HG02885 (cell line): ENCODE data around the gene GNGT1.

ENCODE experiments used
- ATAC-seq: cut with Tn5 transposase; IDR thresholded peaks from one replicate; pipeline ENCODE4 v1.9.1; 2021; ENCODE audit warnings: mild to moderate bottlenecking; ENCODE audit not compliant: unreplicated experiment, poor library complexity

Gene GNGT1

GRCh38 chr7:93906267-93906666 lies at the start of gene GNGT1:
Gene GNGT1 (plus strand): TSS chr7:93906567. CDS start chr7:93906747, 180 bp downstream.
- ATAC-seq, result no peak

DNA sequence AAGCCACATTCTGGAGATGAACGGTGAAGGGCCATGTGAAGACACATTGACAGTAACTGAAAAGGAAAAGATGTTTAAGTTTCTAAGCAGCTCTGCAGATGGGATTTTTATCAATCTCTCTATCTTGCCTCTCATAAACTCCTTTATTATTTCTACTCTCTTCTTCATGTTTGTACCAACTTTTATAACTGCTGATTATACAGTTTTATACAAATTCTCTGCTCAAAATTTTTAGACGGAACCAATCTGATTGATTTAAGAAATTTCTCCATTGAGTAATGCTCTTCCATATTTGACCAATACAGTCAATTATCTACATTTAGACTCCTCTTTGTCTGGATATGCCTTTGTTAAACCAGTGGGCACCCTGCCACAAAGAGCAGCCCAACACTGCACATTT lies 47.5 kb upstream of the GNGT1 start:
- ATAC-seq, result no peak

GRCh38 chr7:93860261-93860660 lies 46.1 kb upstream of the GNGT1 start:
- no peak for ATAC-seq

- peak; percentile 63 for ATAC-seq
Observed at GRCh38 chr7:93861325-93861949, 44.9 kb upstream of the GNGT1 start.

GRCh38 chr7:93862651-93863050 lies 43.7 kb upstream of the GNGT1 start:
- no peak for ATAC-seq

- no peak for ATAC-seq
Observed at GRCh38 chr7:93866886-93867285, 39.5 kb upstream of the GNGT1 start.

- ATAC-seq, result no peak
Observed at GRCh38 chr7:93873998-93874574, 32.3 kb upstream of the GNGT1 start.

DNA sequence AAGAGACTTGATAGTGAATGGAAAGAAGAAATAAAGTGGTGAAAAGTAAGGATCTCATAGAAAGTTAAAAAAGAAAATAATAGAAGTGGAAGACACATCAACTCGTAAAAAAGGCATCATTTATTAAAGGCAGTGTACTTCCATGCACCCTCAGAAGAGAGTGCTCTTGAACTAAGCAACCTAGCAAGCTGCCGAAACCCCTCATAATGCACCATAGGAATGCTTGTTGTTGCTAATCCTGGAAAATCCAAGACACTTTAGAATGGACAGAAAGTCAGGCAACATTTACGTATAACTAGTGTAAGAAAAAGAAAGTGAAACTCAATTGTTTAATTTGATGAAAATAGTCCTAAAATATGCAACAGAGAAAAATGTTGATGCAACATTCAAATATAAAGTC lies 28.6 kb upstream of the GNGT1 start:
- ATAC-seq, result no peak

DNA sequence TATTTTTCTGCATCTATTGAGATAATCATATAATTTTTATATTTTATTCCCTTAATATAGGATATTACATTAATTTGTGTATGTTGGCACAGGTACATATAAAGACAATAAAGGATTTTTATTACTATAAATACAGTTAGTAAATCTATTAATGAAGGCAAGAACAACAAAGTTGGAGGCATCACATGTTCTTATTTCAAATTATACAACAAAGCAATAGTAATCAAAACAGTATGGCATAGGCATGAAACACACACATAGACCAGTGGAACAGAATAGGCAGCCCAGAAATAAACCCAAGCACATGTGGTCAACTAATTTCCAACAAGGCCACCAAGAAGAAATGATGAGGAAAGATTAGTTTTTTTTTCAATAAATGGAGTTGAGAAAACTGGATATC lies 27.0 kb upstream of the GNGT1 start:
- no peak for ATAC-seq

DNA sequence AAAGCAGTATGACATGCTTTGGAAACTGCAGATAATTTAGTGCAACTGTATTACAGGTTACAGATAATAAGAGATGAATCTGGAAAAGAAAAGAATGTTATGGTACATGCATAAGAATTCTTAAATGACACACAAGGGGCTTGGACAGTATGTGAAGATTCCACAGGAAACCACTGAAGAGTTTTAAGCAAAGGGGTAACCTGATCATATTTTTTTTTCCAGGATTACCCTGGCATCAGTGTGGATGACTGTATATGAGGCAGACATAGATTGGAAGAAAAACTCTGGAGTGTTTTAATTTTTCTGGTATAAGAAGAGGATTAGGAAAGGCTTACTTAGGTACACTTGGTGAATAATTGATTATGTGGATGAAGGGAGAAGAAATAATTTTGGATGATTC lies 23.9 kb upstream of the GNGT1 start:
- no peak for ATAC-seq

GRCh38 chr7:93883078-93883916 lies 23.1 kb upstream of the GNGT1 start:
- no peak for ATAC-seq

- ATAC-seq, result no peak
Observed at GRCh38 chr7:93883917-93884345, 22.4 kb upstream of the GNGT1 start.

DNA sequence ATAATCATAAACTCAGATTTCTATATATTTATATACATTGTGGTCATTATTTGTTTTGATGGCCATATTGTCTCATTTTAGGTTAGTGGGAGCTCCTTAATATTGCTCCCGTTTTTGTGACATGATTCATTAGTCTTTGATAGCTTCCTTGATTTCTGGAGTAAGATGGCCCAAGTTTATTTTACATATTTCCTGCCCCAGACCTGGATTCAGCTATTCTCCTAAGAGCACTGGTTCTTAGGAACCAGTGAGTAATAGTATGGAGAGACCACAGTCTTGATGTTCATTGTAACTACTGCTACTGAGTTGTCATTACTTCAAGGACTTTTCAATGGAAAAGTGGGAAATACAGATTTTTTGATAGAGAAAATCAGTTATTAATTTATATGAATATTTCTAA lies 21.8 kb upstream of the GNGT1 start:
- ATAC-seq, result no peak

DNA sequence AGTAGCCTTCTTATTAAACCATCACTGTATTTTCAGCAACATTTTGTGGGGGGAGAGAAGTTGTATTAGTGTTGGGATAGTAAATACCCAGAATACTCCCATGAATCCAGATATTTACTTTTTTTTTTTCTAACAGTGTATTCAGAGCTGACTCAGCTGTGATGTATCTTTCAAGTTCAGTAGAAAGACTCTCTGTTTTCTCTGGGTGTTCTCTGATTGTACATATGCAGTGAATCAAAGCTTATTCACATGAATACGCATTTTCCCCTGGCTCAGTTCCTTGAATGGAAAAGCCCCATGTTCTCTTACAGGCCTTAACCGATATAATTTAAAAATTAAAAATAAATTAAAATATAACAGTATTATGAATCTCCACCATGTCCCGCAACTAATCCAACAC lies 17.1 kb upstream of the GNGT1 start:
- ATAC-seq, result no peak

DNA sequence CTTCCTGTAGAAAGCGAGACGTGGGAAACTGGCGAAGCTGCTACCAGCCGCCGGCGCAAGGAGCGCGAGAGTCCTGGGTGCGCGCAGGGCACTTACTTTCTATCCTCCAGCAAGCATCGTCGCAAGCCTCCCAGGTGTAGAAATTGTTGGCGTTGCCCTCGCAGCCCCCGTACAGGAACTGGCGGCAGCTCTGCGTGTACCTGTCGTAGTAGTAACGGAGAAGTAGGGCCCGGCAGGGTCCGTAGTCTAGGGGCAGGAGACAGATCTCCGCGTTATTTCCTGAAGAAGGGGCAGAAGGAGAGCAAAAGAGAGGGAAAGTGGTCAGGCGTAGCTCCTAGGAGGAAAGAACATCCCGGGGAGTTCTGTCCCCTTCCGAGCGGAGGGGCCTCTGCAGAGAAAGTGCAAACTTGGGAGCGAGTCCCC lies 16.3 kb upstream of the GNGT1 start:
- ATAC-seq, result peak; percentile 49

DNA sequence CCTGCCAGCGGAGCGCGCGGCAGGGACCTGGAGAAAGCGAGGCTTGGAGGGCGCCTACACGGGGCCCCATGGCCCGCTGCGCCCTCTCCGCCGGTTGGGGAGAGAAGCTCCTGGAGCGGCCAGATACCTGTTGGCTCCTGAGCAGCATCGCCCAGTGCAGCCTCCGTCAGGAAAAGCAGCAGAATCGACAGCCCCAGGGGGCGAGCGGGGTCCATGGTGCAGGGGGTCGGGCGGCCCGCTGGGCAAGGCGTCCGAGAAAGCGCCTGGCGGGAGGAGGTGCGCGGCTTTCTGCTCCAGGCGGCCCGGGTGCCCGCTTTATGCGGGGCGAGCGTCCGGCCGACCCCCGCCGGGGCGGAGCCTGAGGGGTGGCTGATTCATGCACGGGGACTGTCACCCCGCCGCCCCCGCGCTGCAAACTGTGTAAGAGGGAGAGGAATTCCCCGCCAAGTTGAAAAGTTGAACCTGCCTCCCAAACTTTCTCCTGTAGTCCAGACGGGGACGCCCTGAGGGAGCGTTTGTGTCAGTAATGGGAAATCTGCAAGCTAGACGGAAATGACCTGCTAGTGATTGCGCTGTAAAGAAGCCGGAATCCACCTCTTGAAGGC lies 15.8 kb upstream of the GNGT1 start, which contains the start of gene TFPI2:
Gene TFPI2 (minus strand): TSS at position 290 of the 605 bp plus-strand sequence. CDS start 75 bp downstream, at position 215.
- ATAC-seq, result peak; percentile 44

- no peak for ATAC-seq
Observed at GRCh38 chr7:93894426-93894825, 11.9 kb upstream of the GNGT1 start.

- ATAC-seq, result no peak
Observed at GRCh38 chr7:93894966-93895640, 11.3 kb upstream of the GNGT1 start.

DNA sequence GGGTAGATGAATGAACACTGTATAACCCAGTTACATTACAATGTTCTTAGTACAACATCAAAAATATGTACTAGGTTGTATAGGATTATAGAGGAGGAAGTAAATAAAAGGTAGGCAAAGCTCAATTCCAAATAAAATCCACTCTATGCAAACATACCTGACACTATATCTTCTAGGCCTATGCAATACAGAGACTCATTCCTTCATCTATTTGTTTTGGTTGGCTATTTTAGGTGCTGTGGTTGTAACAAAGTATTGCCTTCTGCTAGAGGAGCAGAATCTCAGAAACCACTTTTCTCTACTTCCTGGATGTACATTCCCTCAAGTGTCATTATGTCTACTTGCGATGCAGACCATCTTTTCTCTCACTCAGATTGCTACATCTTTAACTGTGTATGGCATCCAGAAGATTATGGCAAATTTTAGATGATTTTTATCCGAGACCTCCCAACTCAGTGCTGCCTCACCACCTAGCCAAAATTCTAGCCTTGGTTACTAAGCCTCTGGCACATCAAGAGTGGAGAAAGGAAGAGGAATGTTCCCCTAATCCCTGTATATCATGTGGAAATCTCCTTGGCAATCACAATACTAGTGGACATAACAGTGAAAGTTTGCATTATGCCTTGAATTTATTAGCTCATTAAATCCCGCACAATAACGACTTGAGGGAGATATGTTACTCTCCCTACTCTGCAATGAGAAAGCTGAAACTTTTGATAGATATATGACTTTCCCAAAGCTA lies 10.3 kb upstream of the GNGT1 start:
- ATAC-seq, result no peak

- ATAC-seq, result no peak
Observed at GRCh38 chr7:93897680-93898079, 8.7 kb upstream of the GNGT1 start.
